Measurements from ENCODE around the gene CEP128. TPM values are rescaled to one million over a fixed set of nuclear protein-coding genes. Genes with fewer than 3 reads are reported as not detected.

CEP128 gene
- total RNA-seq, 4 donors from 2014 or later: 1.9 to 9.7 (median 4.0) TPM

GRCh38 chr14:80608563-80608962 lies 333.0 kb downstream of the CEP128 start:
- no peak for DNase-seq
- no peak overlapping the region for H3K4me3 ChIP-seq
- TF ChIP-seq EP300 (IDR thresholded peaks at IDR 0.05; ENCODE audit: low read depth) (no peak), POLR2A (IDR thresholded peaks at IDR 0.05) (no peak), POLR2AphosphoS5 (IDR thresholded peaks at IDR 0.05) (no peak)
- TF ChIP-seq, protein P1, sequence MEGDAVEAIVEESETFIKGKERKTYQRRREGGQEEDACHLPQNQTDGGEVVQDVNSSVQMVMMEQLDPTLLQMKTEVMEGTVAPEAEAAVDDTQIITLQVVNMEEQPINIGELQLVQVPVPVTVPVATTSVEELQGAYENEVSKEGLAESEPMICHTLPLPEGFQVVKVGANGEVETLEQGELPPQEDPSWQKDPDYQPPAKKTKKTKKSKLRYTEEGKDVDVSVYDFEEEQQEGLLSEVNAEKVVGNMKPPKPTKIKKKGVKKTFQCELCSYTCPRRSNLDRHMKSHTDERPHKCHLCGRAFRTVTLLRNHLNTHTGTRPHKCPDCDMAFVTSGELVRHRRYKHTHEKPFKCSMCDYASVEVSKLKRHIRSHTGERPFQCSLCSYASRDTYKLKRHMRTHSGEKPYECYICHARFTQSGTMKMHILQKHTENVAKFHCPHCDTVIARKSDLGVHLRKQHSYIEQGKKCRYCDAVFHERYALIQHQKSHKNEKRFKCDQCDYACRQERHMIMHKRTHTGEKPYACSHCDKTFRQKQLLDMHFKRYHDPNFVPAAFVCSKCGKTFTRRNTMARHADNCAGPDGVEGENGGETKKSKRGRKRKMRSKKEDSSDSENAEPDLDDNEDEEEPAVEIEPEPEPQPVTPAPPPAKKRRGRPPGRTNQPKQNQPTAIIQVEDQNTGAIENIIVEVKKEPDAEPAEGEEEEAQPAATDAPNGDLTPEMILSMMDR (IDR thresholded peaks at IDR 0.05): no peak
- no peaks in the 10 kb centered on the region for H3K9me3 ChIP-seq
- no peaks in the 10 kb centered on the region for H3K36me3 ChIP-seq
- 67% methylated on average over 1 of the region's 1 CpG; no CpG with 5 or more reads in 1 of the 2 donors for WGBS, 2 donors (ENCODE audit: low coverage in 1 of 2)
- in situ Hi-C loops (cut with MboI; ENCODE audit: low pct_ligation_motif_present in 1 of 4, low pct_unique_long_range_greater_than_20kb in 1 of 4, low sequenced_read_pairs in 3 of 4) (no loop called here), intact Hi-C loops (cut with DNase I; ENCODE audit: low total_unique reads) (no loop called here)
- no peak overlapping the region for H3K27ac ChIP-seq
- H3K27me3 ChIP-seq: no peaks in the 10 kb centered on the region
- no peaks in the 10 kb centered on the region for H3K4me1 ChIP-seq

- in situ Hi-C loops (cut with MboI; ENCODE audit: low pct_ligation_motif_present in 1 of 4, low pct_unique_long_range_greater_than_20kb in 1 of 4, low sequenced_read_pairs in 3 of 4): no loop called here
- intact Hi-C loops (cut with DNase I; ENCODE audit: low total_unique reads): no loop called here
- WGBS, 2 donors (ENCODE audit: low coverage in 1 of 2): 87 to 94% methylated on average over 5 of the region's 5 CpGs
These were observed 333.9 kb downstream of the CEP128 start for GRCh38 chr14:80607430-80608190.

DNA sequence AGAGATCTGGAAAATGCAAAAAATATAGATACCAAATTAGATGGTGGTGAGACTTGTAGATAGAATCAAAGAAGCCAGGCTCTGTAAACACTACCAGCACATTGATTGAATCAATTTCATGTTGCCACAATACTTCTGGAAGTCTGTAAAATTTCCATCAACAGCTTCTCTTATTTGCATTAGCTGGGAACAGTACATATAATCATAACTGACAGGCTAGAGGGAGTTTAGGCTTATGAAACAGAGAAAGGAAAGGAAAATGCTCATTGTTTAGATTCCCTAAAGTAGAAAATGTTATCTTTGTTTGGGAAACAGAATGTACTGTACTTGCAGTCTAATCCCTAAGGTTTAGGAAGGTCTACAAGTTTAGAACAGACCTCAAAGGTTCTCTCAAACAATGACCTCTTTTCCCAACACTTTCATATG lies 335.2 kb downstream of the CEP128 start:
- no peaks in the 10 kb centered on the region for H3K27me3 ChIP-seq
- no peak overlapping the region for H3K27ac ChIP-seq
- H3K36me3 ChIP-seq: no peaks in the 10 kb centered on the region
- H3K9me3 ChIP-seq: no peaks in the 10 kb centered on the region
- intact Hi-C loops (cut with DNase I; ENCODE audit: low total_unique reads) (no loop called here), in situ Hi-C loops (cut with MboI; ENCODE audit: low pct_ligation_motif_present in 1 of 4, low pct_unique_long_range_greater_than_20kb in 1 of 4, low sequenced_read_pairs in 3 of 4) (no loop called here)
- H3K4me3 ChIP-seq: no peak overlapping the region
- DNase-seq: no peak
- TF ChIP-seq POLR2A (IDR thresholded peaks at IDR 0.05): no peak
- no peak for TF ChIP-seq EP300 (IDR thresholded peaks at IDR 0.05; ENCODE audit: low read depth)
- no peaks in the 10 kb centered on the region for H3K4me1 ChIP-seq

More at GRCh38 chr14:80607430-80608190, 333.9 kb downstream of the CEP128 start:
- Histone ChIP-seq H3K9me3 (no peaks in the 10 kb centered on the region), H3K4me1 (no peaks in the 10 kb centered on the region), H3K27ac (no peak overlapping the region), H3K27me3 (no peaks in the 10 kb centered on the region), H3K4me3 (no peak overlapping the region), H3K36me3 (no peaks in the 10 kb centered on the region)
- TF ChIP-seq POLR2A (IDR thresholded peaks at IDR 0.05): no peak
- TF ChIP-seq, protein P1 (IDR thresholded peaks at IDR 0.05): no peak
- TF ChIP-seq POLR2AphosphoS5 (IDR thresholded peaks at IDR 0.05): no peak
- no peak for DNase-seq

DNA sequence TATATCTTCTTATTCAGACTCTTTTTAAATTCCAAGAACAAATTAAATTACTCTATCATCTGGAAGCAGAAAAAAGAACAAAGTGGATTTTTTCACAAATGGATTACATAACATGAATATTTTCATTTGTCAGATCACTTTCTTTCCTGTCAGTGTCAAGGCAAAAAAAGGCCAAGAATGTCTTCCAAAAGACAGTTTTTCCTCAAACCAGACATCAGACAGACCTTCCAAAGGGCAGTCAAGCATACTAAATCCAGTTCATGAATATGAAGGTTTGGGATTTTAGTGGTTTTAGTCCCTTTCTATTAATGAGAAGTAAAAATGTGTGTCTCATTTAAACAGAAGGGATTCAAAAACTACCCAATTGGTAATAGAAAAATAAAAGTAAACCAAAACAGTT lies 336.0 kb downstream of the CEP128 start:
- H3K4me1 ChIP-seq: no peaks in the 10 kb centered on the region
- no peak overlapping the region for H3K27ac ChIP-seq
- no peak for TF ChIP-seq POLR2AphosphoS5 (IDR thresholded peaks at IDR 0.05)
- no peak for TF ChIP-seq POLR2A (IDR thresholded peaks at IDR 0.05)
- no peak for TF ChIP-seq EP300 (IDR thresholded peaks at IDR 0.05; ENCODE audit: low read depth)
- TF ChIP-seq, protein P1 (IDR thresholded peaks at IDR 0.05): no peak
- H3K4me3 ChIP-seq: no peak overlapping the region
- H3K36me3 ChIP-seq: no peaks in the 10 kb centered on the region
- intact Hi-C loops (cut with DNase I; ENCODE audit: low total_unique reads): no loop called here
- in situ Hi-C loops (cut with MboI; ENCODE audit: low pct_ligation_motif_present in 1 of 4, low pct_unique_long_range_greater_than_20kb in 1 of 4, low sequenced_read_pairs in 3 of 4): no loop called here
- no peak for DNase-seq
- H3K27me3 ChIP-seq: no peaks in the 10 kb centered on the region
- H3K9me3 ChIP-seq: no peaks in the 10 kb centered on the region

DNA sequence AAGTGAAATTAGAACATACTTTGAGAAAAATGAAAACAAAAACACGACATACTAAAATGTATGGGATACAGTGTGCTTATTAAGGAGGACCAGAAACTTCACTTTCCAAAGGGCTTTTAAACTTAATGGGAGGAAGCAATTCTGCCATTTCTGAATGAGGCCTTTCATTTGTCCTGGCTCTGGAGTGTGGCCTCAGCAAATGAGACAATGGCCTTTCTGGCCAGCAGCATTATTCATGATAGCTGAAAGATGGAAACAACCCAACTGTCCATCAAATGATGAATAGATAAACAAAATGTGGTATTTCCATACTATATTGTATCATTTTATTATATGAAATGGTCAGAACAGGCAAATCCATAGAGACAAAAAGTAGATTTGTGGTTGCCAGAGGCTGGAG lies 338.6 kb downstream of the CEP128 start:
- TF ChIP-seq EP300 (IDR thresholded peaks at IDR 0.05; ENCODE audit: low read depth): no peak
- no peak for TF ChIP-seq POLR2A (IDR thresholded peaks at IDR 0.05)
- 83 to 94% methylated on average over 1 of the region's 1 CpG for WGBS, 2 donors (ENCODE audit: low coverage in 1 of 2)
- Histone ChIP-seq H3K27me3 (no peaks in the 10 kb centered on the region), H3K36me3 (no peaks in the 10 kb centered on the region), H3K9me3 (no peaks in the 10 kb centered on the region), H3K27ac (no peak overlapping the region), H3K4me3 (no peak overlapping the region), H3K4me1 (no peaks in the 10 kb centered on the region)
- no peak for DNase-seq
- intact Hi-C loops (cut with DNase I; ENCODE audit: low total_unique reads) (no loop called here), in situ Hi-C loops (cut with MboI; ENCODE audit: low pct_ligation_motif_present in 1 of 4, low pct_unique_long_range_greater_than_20kb in 1 of 4, low sequenced_read_pairs in 3 of 4) (no loop called here)

All from transverse colon (tissue), 4 donors.